BLaER1 treated with 17β-estradiol and CSF1 and Interleukin-3, amounts not matched to agents 10 nM and 100 nM (cell line): ENCODE data around the gene CACNG7.
"Not testable (repeated sequence)": the region's sequence is repeated elsewhere in the genome, so short reads cannot be mapped to it uniquely, and the experiment has no call there.

Experiments used
- H3K27ac ChIP-seq, 11 experiments: shearing (Covaris generic); formaldehyde crosslinking; 2 replicates each; pipeline ENCODE4 v1.8.1; 2022
- H3K27me3 ChIP-seq, 11 experiments: shearing (Covaris generic); formaldehyde crosslinking; 2 replicates each; pipeline ENCODE4 v1.8.1; 2022
- H3K36me3 ChIP-seq, 11 experiments: shearing (Covaris generic); formaldehyde crosslinking; 2 replicates each; pipeline ENCODE4 v1.8.1; 2022
- H3K4me1 ChIP-seq, 10 experiments: shearing (Covaris generic); formaldehyde crosslinking; 2 replicates each; pipeline ENCODE4 v1.8.1; 2022
- H3K4me2 ChIP-seq, 11 experiments: shearing (Covaris generic); formaldehyde crosslinking; 2 replicates each; pipeline ENCODE4 v1.8.1; 2022
- H3K4me3 ChIP-seq, 10 experiments: shearing (Covaris generic); formaldehyde crosslinking; 2 replicates each; pipeline ENCODE4 v1.8.1; 2022
- H3K9ac ChIP-seq, 11 experiments: shearing (Covaris generic); formaldehyde crosslinking; 2 replicates each; pipeline ENCODE4 v1.8.1; 2022
- H3K9me3 ChIP-seq, 11 experiments: shearing (Covaris generic); formaldehyde crosslinking; replicated peaks in 1 of 11; 2 replicates each; pipeline ENCODE4 v1.8.1; 2022
- H4K20me1 ChIP-seq, 11 experiments: shearing (Covaris generic); formaldehyde crosslinking; 2 replicates each; pipeline ENCODE4 v1.8.1; 2022
- Cebpa-rat ChIP-seq, 11 experiments: shearing (Covaris generic); IDR thresholded peaks; 2 replicates each; pipeline ENCODE4 v1.8.1; 2022

The CACNG7 gene

DNA sequence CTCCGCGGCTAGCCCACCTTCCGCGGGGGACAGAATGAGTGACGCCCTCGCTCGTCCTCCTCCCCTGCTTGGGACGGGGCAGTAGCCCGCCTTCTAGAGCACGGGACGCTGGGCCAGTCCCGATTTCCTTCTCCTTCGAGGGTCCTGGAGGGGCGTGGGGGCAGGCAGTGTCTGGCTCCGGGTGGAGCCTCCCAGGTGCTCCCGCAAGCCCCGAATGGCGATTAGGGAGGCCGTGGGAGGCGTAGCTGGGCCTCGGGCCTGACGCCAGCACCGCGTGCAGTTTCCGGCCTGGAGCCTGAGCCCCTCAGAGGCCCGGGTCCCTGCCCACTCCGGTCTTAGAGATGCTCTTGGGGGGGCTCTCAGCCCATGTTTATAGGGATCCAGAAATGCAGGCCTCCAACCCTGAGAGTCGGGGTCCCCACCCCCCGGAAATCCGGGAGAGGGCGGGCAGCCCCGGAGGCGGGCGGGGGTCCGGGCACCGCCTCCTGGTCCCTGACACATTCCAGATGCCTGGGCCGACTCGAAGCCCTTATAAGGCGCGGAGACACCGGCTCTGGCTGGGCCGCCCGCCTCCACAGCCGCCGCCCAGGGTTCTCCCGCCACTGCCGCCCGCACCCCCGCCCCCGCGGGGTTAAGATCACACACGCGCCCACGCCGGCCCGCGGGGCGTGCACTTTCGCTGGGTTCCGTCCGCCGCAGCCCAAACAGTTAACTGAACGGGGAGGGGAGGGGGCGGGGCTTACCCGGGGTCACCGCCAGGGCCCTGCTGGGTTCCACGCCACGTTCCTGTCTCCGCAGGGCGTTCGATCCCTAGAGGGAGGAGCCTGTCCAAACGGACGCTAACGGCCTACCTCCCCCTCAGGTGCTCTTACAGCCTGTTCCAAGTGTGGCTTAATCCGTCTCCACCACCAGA lies 39.9 kb upstream of the CACNG7 start:
- H3K27ac ChIP-seq: peak overlapping the region; percentile 95 to 100 (median 97)

DNA sequence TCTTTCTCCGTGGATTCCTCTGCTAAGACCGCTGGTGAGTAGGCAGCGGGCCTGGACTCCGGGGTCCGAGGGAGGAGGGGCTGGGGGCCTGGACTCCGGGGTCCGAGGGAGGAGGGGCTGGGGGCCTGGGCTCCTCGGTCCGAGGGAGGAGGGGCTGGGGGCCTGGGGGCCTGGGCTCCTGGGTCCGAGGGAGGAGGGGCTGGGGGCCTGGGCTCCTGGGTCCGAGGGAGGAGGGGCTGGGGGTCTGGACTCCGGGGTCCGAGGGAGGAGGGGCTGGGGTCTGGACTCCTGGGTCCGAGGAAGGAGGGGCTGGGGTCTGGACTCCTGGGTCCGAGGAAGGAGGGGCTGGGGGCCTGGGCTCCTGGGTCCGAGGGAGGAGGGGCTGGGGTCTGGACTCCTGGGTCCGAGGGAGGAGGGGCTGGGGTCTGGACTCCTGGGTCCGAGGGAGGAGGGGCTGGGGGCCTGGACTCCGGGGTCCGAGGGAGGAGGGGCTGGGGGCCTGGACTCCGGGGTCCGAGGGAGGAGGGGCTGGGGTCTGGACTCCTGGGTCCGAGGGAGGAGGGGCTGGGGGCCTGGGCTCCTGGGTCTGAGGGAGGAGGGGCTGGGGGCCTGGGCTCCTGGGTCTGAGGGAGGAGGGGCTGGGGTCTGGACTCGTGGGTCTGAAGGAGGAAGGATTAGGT lies 39.1 kb upstream of the CACNG7 start:
- H3K9me3 ChIP-seq, H3K27me3 ChIP-seq: not testable (repeated sequence)
- H3K4me1 ChIP-seq: peaks cover 62 to 71% (median 68%) of the 10 kb centered on the region in 10 experiments
- H3K36me3 ChIP-seq: peaks cover 25 to 43% (median 35%) of the 10 kb centered on the region in 11 experiments
- H3K9ac ChIP-seq: peak overlapping the region; percentile 93 to 100 (median 96)
- peak overlapping the region; percentile 92 to 100 (median 97) for H3K4me2 ChIP-seq
- H3K4me3 ChIP-seq: peak overlapping the region; percentile 76 to 99 (median 92)
- peak overlapping the region; percentile 95 to 100 (median 97); a peak in 21 of 22 replicates for H3K27ac ChIP-seq
- peaks cover 36 to 61% (median 47%) of the 10 kb centered on the region in 11 experiments for H4K20me1 ChIP-seq

More for the DNA sequence above, 39.9 kb upstream of the CACNG7 start:
- H3K9ac ChIP-seq: peak overlapping the region; percentile 93 to 100 (median 96)
- H3K9me3 ChIP-seq: no peaks in the 10 kb centered on the region
- no peak for TF ChIP-seq Cebpa-rat (IDR thresholded peaks at IDR 0.05)
- H3K27me3 ChIP-seq: no peaks in the 10 kb centered on the region
- H3K4me2 ChIP-seq: peak overlapping the region; percentile 70 to 100 (median 95)
- H3K4me3 ChIP-seq: peak overlapping the region; percentile 76 to 99 (median 92)
- H4K20me1 ChIP-seq: peaks cover 30 to 53% (median 39%) of the 10 kb centered on the region in 11 experiments
- H3K36me3 ChIP-seq: peaks cover 17 to 35% (median 27%) of the 10 kb centered on the region in 11 experiments
- H3K4me1 ChIP-seq: peaks cover 59 to 69% (median 65%) of the 10 kb centered on the region in 10 experiments

DNA sequence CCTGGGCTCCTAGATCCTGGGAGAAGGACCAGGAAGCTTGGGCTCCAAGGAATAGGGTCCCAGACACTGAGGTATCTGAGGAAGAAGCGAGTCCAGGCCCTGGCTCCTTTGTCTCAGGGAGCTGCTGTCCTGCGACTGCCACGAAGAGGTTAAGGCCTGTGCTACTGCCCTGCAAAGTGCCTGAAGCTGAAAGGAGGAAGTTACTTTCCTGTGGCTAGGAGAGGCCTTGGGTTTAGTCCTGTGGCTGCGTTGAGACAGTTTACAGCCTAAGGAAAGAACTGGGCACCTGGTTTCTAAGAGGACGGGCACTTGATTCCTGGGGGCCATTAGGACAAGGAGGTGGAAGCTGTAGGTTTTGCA lies 38.6 kb upstream of the CACNG7 start:
- no peaks in the 10 kb centered on the region for H3K9me3 ChIP-seq
- peak overlapping the region; percentile 76 to 99 (median 92) for H3K4me3 ChIP-seq
- peak overlapping the region; percentile 41 to 100 (median 96) for H3K9ac ChIP-seq
- H3K36me3 ChIP-seq: peaks cover 28 to 48% (median 40%) of the 10 kb centered on the region in 11 experiments
- peaks cover 62 to 71% (median 68%) of the 10 kb centered on the region in 10 experiments for H3K4me1 ChIP-seq
- peaks cover 36 to 66% (median 52%) of the 10 kb centered on the region in 11 experiments for H4K20me1 ChIP-seq
- TF ChIP-seq Cebpa-rat (IDR thresholded peaks at IDR 0.05): no peak
- H3K27me3 ChIP-seq: no peaks in the 10 kb centered on the region
- H3K4me2 ChIP-seq: peak overlapping the region; percentile 81 to 100 (median 96)
- H3K27ac ChIP-seq: peak overlapping the region; percentile 27 to 100 (median 97); a peak in 21 of 22 replicates

DNA sequence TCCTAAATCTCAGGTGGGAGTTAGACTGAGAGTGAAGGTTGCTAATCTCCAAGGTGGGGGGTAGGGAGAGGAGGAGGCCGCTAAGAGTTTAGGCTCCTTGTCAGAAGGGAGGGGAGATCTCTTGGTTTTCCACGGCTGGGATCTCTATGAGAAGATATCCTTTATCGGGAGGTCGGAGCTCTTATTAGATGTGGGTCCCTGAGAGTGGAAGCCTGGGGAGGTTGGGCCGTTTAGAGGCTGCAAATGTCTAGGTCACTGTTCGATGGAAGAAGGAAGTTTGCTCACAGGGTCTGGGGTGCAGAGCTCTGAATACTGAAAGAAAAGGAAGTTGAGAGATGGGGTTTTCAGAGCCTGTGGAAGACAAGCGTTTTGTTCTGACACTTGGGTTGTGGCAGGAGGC lies 37.6 kb upstream of the CACNG7 start:
- H3K9ac ChIP-seq: peak overlapping the region; percentile 41 to 100 (median 96); a peak in 21 of 22 replicates
- H3K36me3 ChIP-seq: peaks cover 31 to 58% (median 50%) of the 10 kb centered on the region in 11 experiments
- TF ChIP-seq Cebpa-rat (IDR thresholded peaks at IDR 0.05): no peak
- H3K9me3 ChIP-seq: no peaks in the 10 kb centered on the region
- peaks cover 37 to 76% (median 62%) of the 10 kb centered on the region in 11 experiments for H4K20me1 ChIP-seq
- peaks cover 67 to 71% (median 68%) of the 10 kb centered on the region in 10 experiments for H3K4me1 ChIP-seq
- H3K27ac ChIP-seq: peak overlapping the region in 10 of 11 experiments; percentile 56 to 100 (median 97); a peak in 20 of 22 replicates
- peak overlapping the region; percentile 81 to 100 (median 96) for H3K4me2 ChIP-seq
- no peaks in the 10 kb centered on the region for H3K27me3 ChIP-seq
- H3K4me3 ChIP-seq: peak overlapping the region; percentile 76 to 99 (median 92)

DNA sequence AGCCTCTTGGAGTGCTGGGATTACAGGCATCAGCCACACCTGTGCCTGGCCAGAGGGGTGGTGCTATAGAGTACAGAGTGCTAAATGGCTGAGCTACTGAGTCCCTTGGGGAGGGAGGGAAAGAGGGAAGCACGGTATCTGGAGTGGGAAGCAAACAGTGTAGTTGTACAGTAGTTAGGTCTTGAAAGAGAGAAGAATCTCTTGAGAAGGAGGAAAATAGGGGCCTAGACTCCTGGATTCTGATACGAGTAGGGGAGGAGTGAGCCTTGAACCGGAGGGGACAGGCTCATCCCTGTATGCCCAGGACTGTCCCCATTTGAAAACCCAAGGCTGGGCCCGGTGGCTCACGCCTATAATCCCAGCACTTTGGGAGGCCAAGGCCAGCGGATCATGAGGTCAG lies 36.3 kb upstream of the CACNG7 start:
- Histone ChIP-seq H3K4me3 (peak overlapping the region in 7 of 10 experiments; percentile 89 to 99 (median 95); a peak in 10 of 20 replicates), H4K20me1 (peaks cover 46 to 86% (median 71%) of the 10 kb centered on the region in 11 experiments), H3K27ac (peak overlapping the region in 10 of 11 experiments; percentile 5 to 100 (median 96); a peak in 17 of 22 replicates), H3K9me3 (no peaks in the 10 kb centered on the region), H3K4me2 (peak overlapping the region; percentile 81 to 100 (median 96)), H3K36me3 (peaks cover 31 to 66% (median 55%) of the 10 kb centered on the region in 11 experiments), H3K27me3 (no peaks in the 10 kb centered on the region), H3K9ac (peak overlapping the region; percentile 40 to 98 (median 95); a peak in 18 of 22 replicates), H3K4me1 (peaks cover 69 to 75% (median 72%) of the 10 kb centered on the region in 10 experiments)
- TF ChIP-seq Cebpa-rat (IDR thresholded peaks at IDR 0.05): no peak

DNA sequence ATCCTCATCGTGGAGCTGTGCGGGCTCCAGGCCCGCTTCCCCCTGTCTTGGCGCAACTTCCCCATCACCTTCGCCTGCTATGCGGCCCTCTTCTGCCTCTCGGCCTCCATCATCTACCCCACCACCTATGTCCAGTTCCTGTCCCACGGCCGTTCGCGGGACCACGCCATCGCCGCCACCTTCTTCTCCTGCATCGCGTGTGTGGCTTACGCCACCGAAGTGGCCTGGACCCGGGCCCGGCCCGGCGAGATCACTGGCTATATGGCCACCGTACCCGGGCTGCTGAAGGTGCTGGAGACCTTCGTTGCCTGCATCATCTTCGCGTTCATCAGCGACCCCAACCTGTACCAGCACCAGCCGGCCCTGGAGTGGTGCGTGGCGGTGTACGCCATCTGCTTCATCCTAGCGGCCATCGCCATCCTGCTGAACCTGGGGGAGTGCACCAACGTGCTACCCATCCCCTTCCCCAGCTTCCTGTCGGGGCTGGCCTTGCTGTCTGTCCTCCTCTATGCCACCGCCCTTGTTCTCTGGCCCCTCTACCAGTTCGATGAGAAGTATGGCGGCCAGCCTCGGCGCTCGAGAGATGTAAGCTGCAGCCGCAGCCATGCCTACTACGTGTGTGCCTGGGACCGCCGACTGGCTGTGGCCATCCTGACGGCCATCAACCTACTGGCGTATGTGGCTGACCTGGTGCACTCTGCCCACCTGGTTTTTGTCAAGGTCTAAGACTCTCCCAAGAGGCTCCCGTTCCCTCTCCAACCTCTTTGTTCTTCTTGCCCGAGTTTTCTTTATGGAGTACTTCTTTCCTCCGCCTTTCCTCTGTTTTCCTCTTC lies 35.1 kb upstream of the CACNG7 start:
- Histone ChIP-seq H3K36me3 (peaks cover 31 to 66% (median 55%) of the 10 kb centered on the region in 11 experiments), H3K4me3 (peak overlapping the region in 9 of 10 experiments; percentile 32 to 95 (median 50); a peak in 17 of 20 replicates), H3K4me1 (peaks cover 70 to 87% (median 80%) of the 10 kb centered on the region in 10 experiments), H3K27ac (peak overlapping the region in 10 of 11 experiments; percentile 49 to 100 (median 96); a peak in 18 of 22 replicates), H4K20me1 (peaks cover 46 to 76% (median 64%) of the 10 kb centered on the region in 11 experiments), H3K27me3 (no peaks in the 10 kb centered on the region), H3K4me2 (peak overlapping the region; percentile 81 to 100 (median 96)), H3K9me3 (no peaks in the 10 kb centered on the region), H3K9ac (peak overlapping the region; percentile 34 to 98 (median 69); a peak in 18 of 22 replicates)
- TF ChIP-seq Cebpa-rat (IDR thresholded peaks at IDR 0.05): no peak

DNA sequence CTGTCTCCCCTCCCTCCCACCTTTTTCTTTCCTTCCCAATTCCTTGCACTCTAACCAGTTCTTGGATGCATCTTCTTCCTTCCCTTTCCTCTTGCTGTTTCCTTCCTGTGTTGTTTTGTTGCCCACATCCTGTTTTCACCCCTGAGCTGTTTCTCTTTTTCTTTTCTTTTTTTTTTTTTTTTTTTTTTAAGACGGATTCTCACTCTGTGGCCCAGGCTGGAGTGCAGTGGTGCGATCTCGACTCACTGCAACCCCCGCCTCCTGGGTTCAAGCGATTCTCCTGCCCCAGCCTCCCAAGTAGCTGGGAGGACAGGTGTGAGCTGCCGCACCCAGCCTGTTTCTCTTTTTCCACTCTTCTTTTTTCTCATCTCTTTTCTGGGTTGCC lies 34.5 kb upstream of the CACNG7 start:
- Histone ChIP-seq H3K4me3 (peak overlapping the region in 9 of 10 experiments; percentile 32 to 95 (median 50); a peak in 17 of 20 replicates), H3K27ac (peak overlapping the region in 10 of 11 experiments; percentile 49 to 100 (median 96); a peak in 19 of 22 replicates), H3K4me2 (peak overlapping the region; percentile 81 to 100 (median 96)), H4K20me1 (peaks cover 46 to 73% (median 64%) of the 10 kb centered on the region in 11 experiments), H3K4me1 (peaks cover 71 to 90% (median 82%) of the 10 kb centered on the region in 10 experiments), H3K27me3 (no peaks in the 10 kb centered on the region), H3K9me3 (no peaks in the 10 kb centered on the region), H3K36me3 (peaks cover 31 to 66% (median 55%) of the 10 kb centered on the region in 11 experiments), H3K9ac (peak overlapping the region; percentile 34 to 95 (median 68); a peak in 20 of 22 replicates)
- no peak for TF ChIP-seq Cebpa-rat (IDR thresholded peaks at IDR 0.05)
